SK-N-SH treated with all-trans-retinoic acid at 6 μM for 48 hours (cell line): ENCODE measurements around the gene APLF.

Source experiments
- ARNTL ChIP-seq: fragments of 450-650 bp; formaldehyde crosslinking; IDR thresholded peaks from 2 replicates; pipeline ENCODE4 v1.5.0; 2020; ENCODE audit warnings: low read depth, mild to moderate bottlenecking, moderate library complexity, borderline replicate concordance
- BACH2 ChIP-seq: fragments of 250-450 bp; sonication (Bioruptor Pico); IDR thresholded peaks from 2 replicates; pipeline ENCODE4 v1.9.0; 2021; ENCODE audit warnings: mild to moderate bottlenecking, borderline replicate concordance
- GLIS3 ChIP-seq: fragments of 250-450 bp; sonication (Bioruptor Pico); IDR thresholded peaks from 2 replicates; pipeline ENCODE4 v1.5.0; 2020; ENCODE audit warnings: mild to moderate bottlenecking, moderate library complexity
- PPARA ChIP-seq: fragments of 250-450 bp; sonication (Bioruptor Pico); IDR thresholded peaks from 2 replicates; pipeline ENCODE4 v1.5.0; 2020; ENCODE audit warnings: mild to moderate bottlenecking, borderline replicate concordance
- RARB ChIP-seq: fragments of 250-450 bp; sonication (Bioruptor Pico); IDR thresholded peaks from 2 replicates; pipeline ENCODE4 v1.8.0; 2021; ENCODE audit warnings: mild to moderate bottlenecking, moderate library complexity
- TCF4 ChIP-seq: fragments of 250-450 bp; sonication (Bioruptor Pico); IDR thresholded peaks from 2 replicates; pipeline ENCODE4 v1.8.0; 2021; ENCODE audit warnings: mild to moderate bottlenecking, moderate library complexity, borderline replicate concordance
- ZC3H10 ChIP-seq: fragments of 250-450 bp; sonication (Bioruptor Pico); IDR thresholded peaks from 2 replicates; pipeline ENCODE4 v1.5.1; 2021; ENCODE audit warnings: mild to moderate bottlenecking, moderate library complexity
- ZFP30 ChIP-seq: fragments of 450-650 bp; formaldehyde crosslinking; IDR thresholded peaks from 2 replicates; pipeline ENCODE4 v1.5.0; 2022; ENCODE audit warnings: mild to moderate bottlenecking, moderate library complexity
- ZNF70 ChIP-seq: fragments of 450-650 bp; formaldehyde crosslinking; IDR thresholded peaks from 2 replicates; pipeline ENCODE4 v1.5.0; 2020; ENCODE audit warnings: mild to moderate bottlenecking, moderate library complexity
- ZNF8 ChIP-seq: fragments of 450-650 bp; formaldehyde crosslinking; IDR thresholded peaks from 2 replicates; pipeline ENCODE4 v1.5.0; 2020; ENCODE audit warnings: mild to moderate bottlenecking, moderate library complexity
- TF ChIP-seq, protein P1 (sequence below): fragments of 250-450 bp; sonication (Bioruptor Pico); IDR thresholded peaks from 2 replicates; pipeline ENCODE4 v1.5.1; 2020; ENCODE audit warnings: low read depth, mild to moderate bottlenecking, moderate library complexity
- TF ChIP-seq, protein P2 (sequence below): fragments of 250-450 bp; sonication (Bioruptor Pico); IDR thresholded peaks from 2 replicates; pipeline ENCODE4 v1.8.0; 2020; ENCODE audit warnings: mild to moderate bottlenecking, moderate library complexity, borderline replicate concordance
- TF ChIP-seq, protein P3 (sequence below): fragments of 250-450 bp; sonication (Bioruptor Pico); IDR thresholded peaks from 2 replicates; pipeline ENCODE4 v1.5.0; 2020; ENCODE audit warnings: mild to moderate bottlenecking, moderate library complexity

DNA sequence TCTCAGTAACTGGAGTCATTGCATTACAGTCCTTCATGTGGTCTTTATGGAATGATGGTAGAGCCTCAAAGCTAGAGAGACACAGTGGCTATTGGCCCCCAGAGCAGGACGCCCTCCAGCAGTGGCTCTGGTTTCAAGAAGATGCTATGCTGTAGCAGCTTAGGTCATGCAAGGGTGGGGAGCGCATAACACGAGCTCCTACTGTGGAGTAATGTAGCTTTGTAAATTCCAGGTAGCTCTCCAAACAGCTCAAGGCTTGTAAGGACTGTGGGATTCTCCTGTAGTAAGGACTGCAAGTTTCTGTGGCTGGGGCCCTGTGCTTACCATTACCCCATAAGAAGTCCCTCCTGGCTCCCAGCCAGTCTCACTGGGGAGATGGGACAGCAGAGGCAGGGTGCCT lies 15.6 kb downstream of the APLF start:
- TF ChIP-seq ARNTL = no peak
- no peak for TF ChIP-seq ZC3H10
- TF ChIP-seq GLIS3 (CRISPR knock-in tag) = no peak
- no peak for TF ChIP-seq ZNF70 (CRISPR knock-in tag)
- no peak for TF ChIP-seq BACH2 (CRISPR knock-in tag)
- no peak for TF ChIP-seq RARB (CRISPR knock-in tag)
- TF ChIP-seq, protein P1, sequence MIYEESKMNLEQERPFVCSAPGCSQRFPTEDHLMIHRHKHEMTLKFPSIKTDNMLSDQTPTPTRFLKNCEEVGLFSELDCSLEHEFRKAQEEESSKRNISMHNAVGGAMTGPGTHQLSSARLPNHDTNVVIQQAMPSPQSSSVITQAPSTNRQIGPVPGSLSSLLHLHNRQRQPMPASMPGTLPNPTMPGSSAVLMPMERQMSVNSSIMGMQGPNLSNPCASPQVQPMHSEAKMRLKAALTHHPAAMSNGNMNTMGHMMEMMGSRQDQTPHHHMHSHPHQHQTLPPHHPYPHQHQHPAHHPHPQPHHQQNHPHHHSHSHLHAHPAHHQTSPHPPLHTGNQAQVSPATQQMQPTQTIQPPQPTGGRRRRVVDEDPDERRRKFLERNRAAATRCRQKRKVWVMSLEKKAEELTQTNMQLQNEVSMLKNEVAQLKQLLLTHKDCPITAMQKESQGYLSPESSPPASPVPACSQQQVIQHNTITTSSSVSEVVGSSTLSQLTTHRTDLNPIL (CRISPR knock-in tag) = no peak
- TF ChIP-seq ZNF8 (CRISPR knock-in tag) = no peak
- TF ChIP-seq TCF4 = no peak
- TF ChIP-seq, protein P2, sequence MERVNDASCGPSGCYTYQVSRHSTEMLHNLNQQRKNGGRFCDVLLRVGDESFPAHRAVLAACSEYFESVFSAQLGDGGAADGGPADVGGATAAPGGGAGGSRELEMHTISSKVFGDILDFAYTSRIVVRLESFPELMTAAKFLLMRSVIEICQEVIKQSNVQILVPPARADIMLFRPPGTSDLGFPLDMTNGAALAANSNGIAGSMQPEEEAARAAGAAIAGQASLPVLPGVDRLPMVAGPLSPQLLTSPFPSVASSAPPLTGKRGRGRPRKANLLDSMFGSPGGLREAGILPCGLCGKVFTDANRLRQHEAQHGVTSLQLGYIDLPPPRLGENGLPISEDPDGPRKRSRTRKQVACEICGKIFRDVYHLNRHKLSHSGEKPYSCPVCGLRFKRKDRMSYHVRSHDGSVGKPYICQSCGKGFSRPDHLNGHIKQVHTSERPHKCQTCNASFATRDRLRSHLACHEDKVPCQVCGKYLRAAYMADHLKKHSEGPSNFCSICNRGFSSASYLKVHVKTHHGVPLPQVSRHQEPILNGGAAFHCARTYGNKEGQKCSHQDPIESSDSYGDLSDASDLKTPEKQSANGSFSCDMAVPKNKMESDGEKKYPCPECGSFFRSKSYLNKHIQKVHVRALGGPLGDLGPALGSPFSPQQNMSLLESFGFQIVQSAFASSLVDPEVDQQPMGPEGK (CRISPR knock-in tag) = no peak
- TF ChIP-seq PPARA = no peak
- TF ChIP-seq, protein P3, sequence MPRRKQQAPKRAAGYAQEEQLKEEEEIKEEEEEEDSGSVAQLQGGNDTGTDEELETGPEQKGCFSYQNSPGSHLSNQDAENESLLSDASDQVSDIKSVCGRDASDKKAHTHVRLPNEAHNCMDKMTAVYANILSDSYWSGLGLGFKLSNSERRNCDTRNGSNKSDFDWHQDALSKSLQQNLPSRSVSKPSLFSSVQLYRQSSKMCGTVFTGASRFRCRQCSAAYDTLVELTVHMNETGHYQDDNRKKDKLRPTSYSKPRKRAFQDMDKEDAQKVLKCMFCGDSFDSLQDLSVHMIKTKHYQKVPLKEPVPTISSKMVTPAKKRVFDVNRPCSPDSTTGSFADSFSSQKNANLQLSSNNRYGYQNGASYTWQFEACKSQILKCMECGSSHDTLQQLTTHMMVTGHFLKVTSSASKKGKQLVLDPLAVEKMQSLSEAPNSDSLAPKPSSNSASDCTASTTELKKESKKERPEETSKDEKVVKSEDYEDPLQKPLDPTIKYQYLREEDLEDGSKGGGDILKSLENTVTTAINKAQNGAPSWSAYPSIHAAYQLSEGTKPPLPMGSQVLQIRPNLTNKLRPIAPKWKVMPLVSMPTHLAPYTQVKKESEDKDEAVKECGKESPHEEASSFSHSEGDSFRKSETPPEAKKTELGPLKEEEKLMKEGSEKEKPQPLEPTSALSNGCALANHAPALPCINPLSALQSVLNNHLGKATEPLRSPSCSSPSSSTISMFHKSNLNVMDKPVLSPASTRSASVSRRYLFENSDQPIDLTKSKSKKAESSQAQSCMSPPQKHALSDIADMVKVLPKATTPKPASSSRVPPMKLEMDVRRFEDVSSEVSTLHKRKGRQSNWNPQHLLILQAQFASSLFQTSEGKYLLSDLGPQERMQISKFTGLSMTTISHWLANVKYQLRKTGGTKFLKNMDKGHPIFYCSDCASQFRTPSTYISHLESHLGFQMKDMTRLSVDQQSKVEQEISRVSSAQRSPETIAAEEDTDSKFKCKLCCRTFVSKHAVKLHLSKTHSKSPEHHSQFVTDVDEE (CRISPR knock-in tag) = no peak
- no peak for TF ChIP-seq ZFP30 (CRISPR knock-in tag)
